GM12873 (cell line): Measurements from ENCODE around the gene PTK6.

Source experiments
- CTCF ChIP-seq: IDR thresholded peaks from 2 replicates; pipeline ENCODE4 v1.5.1; 2012; ENCODE audit warnings: low read depth, mild to moderate bottlenecking, moderate library complexity, low read length, control low read depth; ENCODE audit not compliant: insufficient read depth; ENCODE audit errors: missing control alignments

Gene PTK6

GRCh38 chr20:63542031-63542559 is 4.9 kb upstream of the PTK6 start:
- no peak for TF ChIP-seq CTCF

- no peak for TF ChIP-seq CTCF
Observed at GRCh38 chr20:63541371-63541770, 4.2 kb upstream of the PTK6 start.

DNA sequence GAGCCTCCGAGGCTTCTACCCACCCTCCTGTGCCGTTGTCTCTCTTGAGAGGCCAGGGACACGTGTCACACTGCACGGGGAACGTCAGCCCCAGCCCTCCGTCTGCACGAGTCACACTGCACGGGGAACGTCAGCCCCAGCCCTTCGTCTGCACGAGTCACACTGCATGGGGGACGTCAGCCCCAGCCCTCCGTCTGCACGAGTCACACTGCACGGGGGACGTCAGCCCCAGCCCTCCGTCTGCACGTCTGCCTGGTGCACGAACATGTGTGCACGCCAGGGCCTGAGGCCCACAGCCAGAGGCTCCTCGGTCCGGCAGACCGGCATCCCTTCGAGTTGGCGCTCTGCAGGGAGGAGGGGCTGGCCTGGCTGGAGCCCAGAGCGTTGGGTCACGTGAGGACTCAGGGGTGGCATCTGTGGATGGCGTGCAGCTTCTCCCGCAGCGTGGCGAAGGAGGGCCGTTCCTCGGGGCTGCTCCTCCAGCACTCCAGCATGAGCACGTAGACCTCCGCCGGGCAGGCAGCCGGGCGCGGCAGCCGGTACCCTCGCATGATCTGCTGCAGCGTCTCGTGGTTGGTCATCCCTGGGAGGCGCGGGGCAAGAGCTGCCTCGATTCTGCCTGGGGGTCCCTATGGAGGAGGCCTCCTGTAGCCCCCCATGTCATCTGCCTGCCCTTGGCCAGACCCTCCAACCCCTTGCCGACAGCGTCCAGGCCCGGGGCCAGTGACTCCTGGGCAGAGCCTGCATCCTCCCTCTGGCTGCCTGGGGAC is 3.4 kb upstream of the PTK6 start:
- TF ChIP-seq CTCF: no peak

GRCh38 chr20:63539441-63540370 is 2.5 kb upstream of the PTK6 start:
- TF ChIP-seq CTCF: no peak

DNA sequence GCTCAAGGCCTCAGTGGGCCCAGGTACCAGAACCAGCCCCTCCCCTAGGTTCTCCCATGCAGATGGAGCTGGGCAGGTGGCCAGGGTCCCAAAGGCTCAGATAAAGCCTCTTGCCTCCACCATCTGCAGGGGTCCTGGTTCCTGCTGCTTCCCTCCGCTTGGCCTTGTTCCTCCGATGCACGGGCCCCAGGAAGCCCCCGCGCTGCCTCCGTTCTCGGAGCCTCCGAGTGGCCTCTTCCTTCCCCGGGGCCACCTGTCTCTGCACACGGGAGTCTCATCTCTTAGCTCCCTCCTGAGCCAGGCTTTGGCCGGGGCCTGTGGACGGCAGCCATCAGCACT is 1.9 kb upstream of the PTK6 start:
- TF ChIP-seq CTCF: no peak

- TF ChIP-seq CTCF: no peak
Observed at GRCh38 chr20:63538204-63539091, 1.3 kb upstream of the PTK6 start.
